IMR-90 (cell line): ENCODE measurements around the gene DSCAML1. TPM values are rescaled to one million over a fixed set of nuclear protein-coding genes. Genes with fewer than 3 reads are reported as not detected.

Experiments
- ATAC-seq: fragments of 200-7000 bp; cut with Tn5 transposase; 2 replicates; pipeline ENCODE4 v1.9.1; 2020; ENCODE audit warnings: low read depth, mild to moderate bottlenecking, moderate library complexity
- BruUV-seq: library from RNA; stranded (reverse); fragments of 400-500 nt; replicated peaks from 2 replicates; lab custom pipeline; 2021; lab: Mats Ljungman, UMichigan
- CTCF ChIA-PET: fragments of 300-600 bp; formaldehyde crosslinking; extraction: SDS; loops from one replicate; lab custom pipeline; 2021; ENCODE audit warnings: antibody characterized with exemption; lab: Yijun Ruan, JAX
- POLR2A ChIA-PET: fragments of 300-600 bp; sonication (Branson Sonifier 250); formaldehyde crosslinking; loops from one replicate; lab custom pipeline; 2022; ENCODE audit warnings: antibody characterized with exemption; ENCODE audit not compliant: unreplicated experiment; lab: Charles Lee
- DNase-seq: peaks from one replicate; pipeline ENCODE4 v3.0.0; 2013
- H2AFZ ChIP-seq: replicated peaks from 2 replicates; pipeline ENCODE3; 2013; ENCODE audit warnings: low read length, mild to moderate bottlenecking; ENCODE audit not compliant: poor library complexity
- H2AK5ac ChIP-seq: 2 replicates; pipeline ENCODE4 v1.6.1; 2013; ENCODE audit warnings: low read depth, low read length, inconsistent platforms
- H2AK9ac ChIP-seq: replicated peaks from 2 replicates; pipeline ENCODE3; 2013; ENCODE audit warnings: mild to moderate bottlenecking, low read depth, low read length, moderate library complexity; ENCODE audit not compliant: poor library complexity
- H2BK120ac ChIP-seq: 2 replicates; pipeline ENCODE4 v1.6.1; 2013; ENCODE audit warnings: low read depth, low read length, inconsistent platforms
- H2BK15ac ChIP-seq: 3 replicates; pipeline ENCODE4 v1.6.1; 2013; ENCODE audit warnings: low read depth, low read length, inconsistent platforms
- H2BK20ac ChIP-seq: 2 replicates; pipeline ENCODE4 v1.6.1; 2013; ENCODE audit warnings: low read depth, mild to moderate bottlenecking, inconsistent platforms, low read length, moderate library complexity
- H2BK5ac ChIP-seq: 2 replicates; pipeline ENCODE4 v1.6.1; 2013; ENCODE audit warnings: mild to moderate bottlenecking, low read depth, low read length, inconsistent platforms; ENCODE audit not compliant: poor library complexity, severe bottlenecking
- H3K14ac ChIP-seq: replicated peaks from 2 replicates; pipeline ENCODE4 v1.6.1; 2013; ENCODE audit warnings: low read depth, low read length, inconsistent platforms
- H3K18ac ChIP-seq: 2 replicates; pipeline ENCODE4 v1.6.1; 2013; ENCODE audit warnings: low read depth, low read length, control low read depth
- H3K23ac ChIP-seq: 2 replicates; pipeline ENCODE4 v1.6.1; 2013; ENCODE audit warnings: low read depth, low read length, inconsistent platforms
- H3K27ac ChIP-seq: 2 replicates; pipeline ENCODE4 v1.5.1; 2013; ENCODE audit warnings: mild to moderate bottlenecking, control low read depth, low read length; ENCODE audit not compliant: insufficient read depth
- H3K27me3 ChIP-seq: 2 replicates; pipeline ENCODE4 v1.6.1; 2013; ENCODE audit warnings: low read length; ENCODE audit not compliant: control insufficient read depth, insufficient read depth
- H3K36me3 ChIP-seq: 2 replicates; pipeline ENCODE4 v1.6.1; 2013; ENCODE audit warnings: low read length, mixed read lengths; ENCODE audit not compliant: control insufficient read depth, insufficient read depth
- H3K4ac ChIP-seq: 2 replicates; pipeline ENCODE4 v1.6.1; 2013; ENCODE audit warnings: low read depth, low read length, inconsistent platforms
- H3K4me1 ChIP-seq: 2 replicates; pipeline ENCODE4 v1.6.1; 2013; ENCODE audit warnings: low read length, mixed read lengths; ENCODE audit not compliant: control insufficient read depth, insufficient read depth
- H3K4me2 ChIP-seq: 2 replicates; pipeline ENCODE4 v1.6.1; 2013; ENCODE audit warnings: low read depth, mild to moderate bottlenecking, control low read depth, low read length, moderate library complexity
- H3K4me3 ChIP-seq: 2 replicates; pipeline ENCODE4 v1.5.1; 2013; ENCODE audit warnings: low read depth, mild to moderate bottlenecking, control low read depth, low read length, moderate library complexity; ENCODE audit not compliant: insufficient read depth
- H3K56ac ChIP-seq: 2 replicates; pipeline ENCODE4 v1.6.1; 2013; ENCODE audit warnings: low read length, inconsistent platforms; ENCODE audit not compliant: insufficient read depth; ENCODE audit errors: extremely low read depth
- H3K79me1 ChIP-seq, 2 experiments: 2 replicates each; pipeline ENCODE4 v1.6.1; 2013; ENCODE audit warnings: low read length in 2 of 2, inconsistent platforms in 1 of 2, low read depth in 1 of 2
- H3K9ac ChIP-seq: 2 replicates; pipeline ENCODE4 v1.6.1; 2013; ENCODE audit warnings: low read depth, low read length, control low read depth
- H3K9me1 ChIP-seq: 2 replicates; pipeline ENCODE4 v1.6.1; 2013; ENCODE audit warnings: low read length, inconsistent platforms; ENCODE audit not compliant: insufficient read depth
- H3K9me3 ChIP-seq: 2 replicates; pipeline ENCODE4 v1.6.1; 2013; ENCODE audit warnings: low read length; ENCODE audit not compliant: control insufficient read depth, insufficient read depth
- H4K20me1 ChIP-seq: 2 replicates; pipeline ENCODE4 v1.6.1; 2013; ENCODE audit warnings: low read length, inconsistent platforms; ENCODE audit not compliant: insufficient read depth
- H4K5ac ChIP-seq: 2 replicates; pipeline ENCODE4 v1.6.1; 2013; ENCODE audit warnings: mild to moderate bottlenecking, low read depth, low read length, control low read depth
- H4K8ac ChIP-seq, 2 experiments: 2 replicates each; pipeline ENCODE4 v1.6.1; 2013; ENCODE audit warnings: low read depth in 2 of 2, low read length in 2 of 2, control low read depth in 1 of 2, inconsistent platforms in 1 of 2
- H4K91ac ChIP-seq: 2 replicates; pipeline ENCODE4 v1.6.1; 2013; ENCODE audit warnings: low read depth, low read length, inconsistent platforms; ENCODE audit not compliant: insufficient read depth
- FOS ChIP-seq: fragments of 150-350 bp; IDR thresholded peaks from 2 replicates; pipeline ENCODE4 v1.6.1; 2016; ENCODE audit warnings: low read depth, low read length
- MAFK ChIP-seq: IDR thresholded peaks from 2 replicates; pipeline ENCODE4 v1.6.1; 2012; ENCODE audit warnings: low read depth, low read length, improper control_type of control experiment
- MAZ ChIP-seq: IDR thresholded peaks from 2 replicates; pipeline ENCODE4 v1.6.1; 2012; ENCODE audit warnings: low read depth, mild to moderate bottlenecking, low read length, improper control_type of control experiment, moderate library complexity, borderline replicate concordance
- MXI1 ChIP-seq: IDR thresholded peaks from 2 replicates; pipeline ENCODE4 v1.6.1; 2012; ENCODE audit warnings: low read depth, mild to moderate bottlenecking, low read length, moderate library complexity, borderline replicate concordance
- NFE2L2 ChIP-seq: fragments of 150-350 bp; IDR thresholded peaks from 2 replicates; pipeline ENCODE4 v1.6.1; 2016; ENCODE audit warnings: low read depth, mild to moderate bottlenecking, low read length
- POLR2A ChIP-seq: IDR thresholded peaks from 2 replicates; pipeline ENCODE4 v1.6.1; 2012; ENCODE audit warnings: mild to moderate bottlenecking, low read depth, low read length
- RFX5 ChIP-seq: IDR thresholded peaks from 2 replicates; pipeline ENCODE4 v1.8.0; 2012; ENCODE audit warnings: low read depth, mild to moderate bottlenecking, low read length, moderate library complexity
- SMC3 ChIP-seq: fragments of 150-350 bp; IDR thresholded peaks from 2 replicates; pipeline ENCODE4 v1.6.1; 2016; ENCODE audit warnings: low read depth, mild to moderate bottlenecking, antibody characterized with exemption, low read length, moderate library complexity
- WGBS, 2 experiments: methylation state at CpG; one replicate each; pipeline versions ENCODE4 v1.1.5 to v1.1.7; 2013; ENCODE audit warnings: missing lambda C conversion rate in 2 of 2; ENCODE audit not compliant: insufficient read length in 1 of 2; ENCODE audit errors: extremely low coverage in 2 of 2; 5-methylcytosine and 5-hydroxymethylcytosine counted together
- dilution Hi-C: fragments of 300-500 bp; cut with HindIII; formaldehyde crosslinking; loops from one replicate; pipeline ENCODE4 v1.14.3; 2018; ENCODE audit warnings: low sequenced_read_pairs; ENCODE audit not compliant: unreplicated experiment
- in situ Hi-C: fragments of 300-500 bp; cut with MboI; formaldehyde crosslinking; loops from 3 replicates; pipeline ENCODE4 v1.14.3; 2019; ENCODE audit warnings: low sequenced_read_pairs, inconsistent platforms, mixed read lengths
- intact Hi-C: fragments of 100-400 bp; cut with micrococcal nuclease; formaldehyde crosslinking; loops from 2 replicates; pipeline ENCODE4 v1.10.0; 2022
- polyA plus RNA-seq, 3 experiments: library from polyadenylated mRNA; depleted of rRNA; stranded (reverse); fragments of >200 nt; gene quantifications; 2 replicates each; pipeline ENCODE4 v1.2.3, GENCODE V29; 2012; ENCODE audit warnings: low replicate concordance in 1 of 3
- total RNA-seq: library from RNA; depleted of rRNA; stranded (reverse); fragments of >200 nt; gene quantifications from 2 replicates; pipeline ENCODE4 v1.2.3, GENCODE V29; 2012
- TF ChIP-seq, protein P1 (sequence below): fragments of 150-350 bp; IDR thresholded peaks from 2 replicates; pipeline ENCODE4 v1.6.1; 2016; ENCODE audit warnings: low read depth, mild to moderate bottlenecking, low read length, moderate library complexity, borderline replicate concordance

Gene DSCAML1
- total and polyA plus RNA-seq, 2 of the 4 experiments (the other 2 are of a cell fraction) = not detected

- Histone ChIP-seq H2AFZ (no peak overlapping the region), H4K8ac (no peak overlapping the region), H3K14ac (no peak overlapping the region), H3K4me1 (no peaks in the 10 kb centered on the region), H2AK9ac (no peak overlapping the region), H3K36me3 (no peaks in the 10 kb centered on the region), H3K79me1 (no peaks in the 10 kb centered on the region), H3K4me3 (no peak overlapping the region), H4K91ac (no peak overlapping the region), H3K9me1 (no peaks in the 10 kb centered on the region), H3K27ac (no peak overlapping the region), H4K5ac (no peak overlapping the region), H2BK15ac (no peak overlapping the region), H3K4ac (no peak overlapping the region), H3K23ac (no peak overlapping the region), H2BK120ac (no peak overlapping the region), H4K20me1 (no peaks in the 10 kb centered on the region), H2BK20ac (no peak overlapping the region), H3K18ac (no peak overlapping the region), H3K27me3 (peaks cover 34% of the 10 kb centered on the region), H3K9me3 (no peaks in the 10 kb centered on the region), H2BK5ac (no peak overlapping the region), H3K9ac (no peak overlapping the region), H3K4me2 (no peak overlapping the region), H3K56ac (no peak overlapping the region), H2AK5ac (no peak overlapping the region)
- in situ Hi-C loops = no loop called here
- WGBS, 2 experiments = no CpG with 5 or more reads among the region's 3 CpGs
- no peak for DNase-seq
- CTCF ChIA-PET = no interaction called here
- intact Hi-C loops = no loop called here
- POLR2A ChIA-PET = no interaction called here
- dilution Hi-C loops = no loop called here
- no TSS peak for BruUV-seq
- no peak for ATAC-seq
- TF ChIP-seq RFX5 (no peak), MXI1 (no peak), NFE2L2 (no peak), MAFK (no peak), MAZ (no peak), SMC3 (no peak), FOS (no peak), POLR2A (no peak)
- TF ChIP-seq, protein P1, sequence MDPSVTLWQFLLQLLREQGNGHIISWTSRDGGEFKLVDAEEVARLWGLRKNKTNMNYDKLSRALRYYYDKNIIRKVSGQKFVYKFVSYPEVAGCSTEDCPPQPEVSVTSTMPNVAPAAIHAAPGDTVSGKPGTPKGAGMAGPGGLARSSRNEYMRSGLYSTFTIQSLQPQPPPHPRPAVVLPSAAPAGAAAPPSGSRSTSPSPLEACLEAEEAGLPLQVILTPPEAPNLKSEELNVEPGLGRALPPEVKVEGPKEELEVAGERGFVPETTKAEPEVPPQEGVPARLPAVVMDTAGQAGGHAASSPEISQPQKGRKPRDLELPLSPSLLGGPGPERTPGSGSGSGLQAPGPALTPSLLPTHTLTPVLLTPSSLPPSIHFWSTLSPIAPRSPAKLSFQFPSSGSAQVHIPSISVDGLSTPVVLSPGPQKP = no peak
These were observed 286.4 kb downstream of the DSCAML1 start for GRCh38 chr11:117510646-117511045.
